DMS153 treated with DMSO at 0.1 percent for 48 hours (cell line): Measurements from ENCODE around the gene DAB2IP.

Experiments
- DNase-seq: peaks from one replicate; lab custom pipeline; 2025; ENCODE audit not compliant: unreplicated experiment; lab: John Stamatoyannopoulos, UW

The DAB2IP gene

DNA sequence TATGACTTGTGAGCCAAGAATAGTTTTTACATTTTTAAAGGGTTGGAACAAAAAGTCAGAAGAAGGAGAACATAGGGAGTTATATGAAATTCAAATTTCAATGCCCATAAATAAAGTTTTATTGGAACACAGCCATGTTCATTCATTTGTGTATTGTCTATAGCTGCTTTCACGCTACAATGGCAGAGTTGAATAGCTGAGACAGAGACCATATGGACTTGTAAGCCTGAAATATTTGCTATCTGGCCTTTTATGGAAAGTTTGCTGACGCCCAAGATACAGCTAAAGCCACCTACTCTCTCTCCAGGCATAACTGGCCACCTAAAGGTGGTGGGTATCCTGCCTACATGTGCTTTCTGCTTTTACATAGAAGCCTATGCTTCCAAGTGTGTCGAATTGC lies 10.9 kb downstream of the DAB2IP start:
- DNase-seq: no peak

DNA sequence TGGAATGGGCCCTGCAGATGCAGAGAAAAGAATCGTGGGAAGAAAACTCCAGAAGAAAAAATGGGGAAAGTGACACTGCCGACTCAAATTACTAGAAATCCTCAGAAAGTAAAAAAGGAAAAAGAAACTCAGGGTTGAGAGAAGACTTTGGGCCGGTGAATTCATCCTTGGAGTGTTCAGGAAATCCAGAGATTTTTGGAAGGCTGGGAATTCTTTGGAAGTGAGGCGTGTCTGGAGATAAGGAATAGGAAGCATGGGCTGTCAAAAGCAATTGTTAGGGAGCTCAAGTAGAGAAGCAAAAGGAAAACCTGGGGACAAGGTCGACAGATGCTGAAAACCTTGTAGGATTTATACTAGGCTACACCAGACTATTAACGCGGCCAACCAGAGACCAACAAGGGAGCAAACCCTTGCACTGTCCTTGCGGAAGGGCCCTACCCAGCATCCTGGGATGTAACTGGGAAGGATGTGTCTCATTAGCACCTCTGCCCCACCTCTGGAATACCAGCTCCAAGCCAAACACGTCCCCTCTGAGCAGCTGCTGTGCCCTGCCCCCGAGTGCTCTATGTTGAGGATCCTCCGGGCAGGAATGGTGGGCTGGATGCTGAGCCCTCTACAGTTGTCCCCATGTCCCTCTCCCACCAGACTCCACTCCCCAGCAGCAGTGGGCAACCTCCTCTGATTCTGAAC lies 11.6 kb downstream of the DAB2IP start:
- DNase-seq: no peak

DNA sequence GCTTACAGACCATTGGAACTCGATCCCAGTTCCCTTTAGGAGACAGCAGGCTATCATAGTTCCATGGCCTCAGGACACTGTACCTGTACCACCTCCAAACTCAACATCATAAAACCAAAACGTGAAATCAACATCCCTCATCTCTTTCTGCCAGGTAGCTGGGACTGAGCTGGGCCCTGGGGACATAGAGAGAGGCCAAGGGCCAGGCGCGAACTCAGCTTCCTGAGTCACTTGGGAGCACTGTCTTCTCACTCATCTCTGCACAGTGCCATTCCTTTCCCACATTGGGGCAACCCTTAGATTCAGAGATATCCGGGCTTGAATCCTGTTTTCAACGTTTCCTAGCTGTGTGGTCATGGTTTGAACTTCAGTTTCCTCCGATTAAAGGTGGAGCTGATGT lies 12.2 kb downstream of the DAB2IP start:
- DNase-seq: no peak

DNA sequence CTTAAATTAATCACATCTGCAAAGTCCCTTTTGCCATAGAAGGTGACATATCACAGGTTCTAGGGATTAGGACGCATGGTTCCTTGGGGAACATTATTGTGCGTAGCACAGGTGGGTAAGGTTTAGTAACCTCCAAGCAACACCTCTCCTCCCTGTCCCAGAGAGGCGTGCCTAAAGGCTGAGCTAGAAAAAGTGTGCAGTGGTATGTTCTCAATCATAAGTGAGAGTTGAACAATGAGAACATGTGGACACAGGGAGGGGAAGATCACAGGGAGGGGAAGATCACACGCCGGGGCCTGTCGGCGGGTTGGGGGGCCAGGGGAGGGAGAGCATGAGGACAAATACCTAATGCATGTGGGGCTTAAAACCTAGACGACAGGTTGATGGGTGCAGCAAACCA lies 14.9 kb downstream of the DAB2IP start:
- no peak for DNase-seq

DNA sequence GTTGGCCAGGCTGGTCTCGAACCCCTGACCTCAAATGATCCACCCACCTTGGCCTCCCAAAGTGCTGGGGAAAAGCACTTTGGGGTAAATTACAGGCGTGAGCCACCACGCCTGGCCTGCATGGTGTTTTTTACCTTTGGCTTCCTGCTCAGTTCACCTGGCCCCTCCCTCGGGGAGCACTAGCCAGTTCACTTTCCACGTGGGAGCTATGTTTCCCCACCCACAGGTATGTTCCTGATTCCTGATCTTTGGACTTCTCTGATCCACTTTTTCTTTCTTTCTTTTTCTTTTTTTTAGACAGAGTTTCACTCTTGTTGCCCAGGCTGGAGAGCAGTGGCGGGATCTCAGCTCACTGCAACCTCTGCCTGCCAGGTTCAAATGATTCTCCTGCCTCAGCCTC lies 15.8 kb downstream of the DAB2IP start:
- DNase-seq: no peak

DNA sequence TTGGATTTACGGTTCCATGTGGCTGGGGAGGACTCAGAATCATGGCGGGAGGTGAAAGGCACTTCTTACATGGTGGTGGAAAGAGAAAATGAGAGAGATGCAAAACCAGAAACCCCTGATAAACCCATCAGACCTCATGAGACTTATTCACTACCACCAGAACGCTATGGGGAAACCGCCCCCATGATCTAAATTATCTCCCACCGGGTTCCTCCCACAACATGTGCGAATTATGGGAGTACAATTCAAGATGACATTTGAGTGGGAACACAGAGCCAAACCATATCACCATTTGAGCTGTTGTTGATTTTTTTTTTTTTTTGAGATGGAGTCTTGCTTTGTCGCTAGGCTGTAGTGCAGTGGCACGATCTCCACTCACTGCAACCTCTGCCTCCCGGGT lies 16.5 kb downstream of the DAB2IP start:
- DNase-seq: no peak

DNA sequence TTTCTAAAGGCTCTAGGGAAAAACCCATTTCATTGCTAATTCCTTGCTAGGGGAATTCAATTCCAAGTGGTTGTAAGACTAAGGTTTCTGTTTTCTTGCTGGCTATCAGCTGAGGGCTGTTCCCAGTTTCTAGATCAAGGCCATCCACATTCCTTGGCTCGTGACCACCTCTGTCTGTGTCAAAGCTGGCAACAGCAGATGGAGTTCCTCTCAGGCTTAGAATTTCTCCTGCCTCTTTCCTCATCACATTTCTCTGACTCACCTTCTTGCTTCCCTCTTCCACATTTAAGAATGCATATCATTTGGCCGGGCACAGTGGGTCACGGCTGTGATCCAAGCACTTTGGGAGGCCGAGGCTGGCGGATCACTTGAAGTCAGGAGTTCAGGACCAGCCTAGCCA lies 19.0 kb downstream of the DAB2IP start:
- DNase-seq: no peak

DNA sequence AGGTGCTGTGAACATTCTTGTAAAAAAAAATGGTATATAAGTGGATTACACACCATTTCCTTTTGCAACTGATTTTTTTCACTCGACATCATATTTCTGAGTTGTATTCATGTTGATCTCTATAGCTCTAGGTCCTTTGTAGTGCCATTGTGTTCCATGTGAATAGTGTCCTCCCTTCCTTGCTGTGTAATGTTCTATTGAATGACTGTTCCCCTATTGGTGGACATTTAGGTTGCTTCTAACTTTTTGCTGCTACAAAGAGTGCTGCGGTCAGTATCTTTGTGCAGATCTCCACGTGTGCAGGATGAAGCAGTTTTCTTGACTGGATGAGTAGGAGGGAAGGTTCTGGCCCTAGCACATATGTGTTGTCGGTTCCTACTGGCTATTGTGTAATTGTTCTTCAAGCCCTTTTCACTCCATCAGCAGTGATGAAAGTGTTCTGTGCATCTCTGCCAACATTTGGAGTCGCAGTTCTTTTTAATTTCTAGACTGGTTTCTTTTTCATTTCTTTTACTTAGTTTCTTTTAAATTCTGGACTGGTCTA lies 20.2 kb downstream of the DAB2IP start:
- DNase-seq: no peak

DNA sequence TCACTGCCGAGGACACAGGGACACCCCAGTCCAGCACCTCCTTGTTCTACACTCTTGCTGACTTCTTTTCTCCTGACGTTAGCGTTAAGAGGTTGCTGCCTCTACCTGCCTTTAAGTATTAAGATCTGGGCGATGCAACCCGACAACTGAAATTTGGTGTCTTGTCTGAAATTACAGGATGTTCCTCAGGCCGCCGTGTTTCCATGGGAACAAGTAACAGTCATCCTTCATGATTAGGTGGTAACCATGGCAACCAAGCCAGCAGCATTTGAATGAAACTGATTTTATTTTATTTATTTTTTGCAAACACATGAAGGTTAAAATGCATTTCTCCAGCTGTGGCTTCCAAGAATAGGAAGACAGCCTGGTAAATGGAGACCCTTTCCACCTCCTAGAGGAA lies 20.8 kb downstream of the DAB2IP start:
- DNase-seq: no peak

DNA sequence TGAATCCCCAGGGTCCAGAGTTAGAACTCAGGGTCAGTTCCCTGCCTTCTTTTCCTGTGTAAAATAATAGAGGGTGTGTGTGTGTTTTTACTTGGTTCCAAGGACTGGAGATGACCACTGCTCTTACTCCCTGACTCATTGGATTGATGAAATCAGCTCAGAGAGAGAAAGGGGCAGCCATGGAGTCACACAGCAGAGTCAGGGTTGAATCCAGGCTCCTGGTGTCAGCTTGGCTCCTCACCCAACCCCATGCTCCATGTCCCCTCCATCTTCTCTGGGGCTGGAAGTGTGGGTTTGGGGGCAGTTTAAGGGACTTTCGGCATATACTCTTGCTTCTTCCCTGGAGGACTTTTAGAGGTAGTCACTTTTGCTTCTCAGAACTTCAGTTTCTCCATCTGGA lies 21.6 kb downstream of the DAB2IP start:
- DNase-seq: no peak

DNA sequence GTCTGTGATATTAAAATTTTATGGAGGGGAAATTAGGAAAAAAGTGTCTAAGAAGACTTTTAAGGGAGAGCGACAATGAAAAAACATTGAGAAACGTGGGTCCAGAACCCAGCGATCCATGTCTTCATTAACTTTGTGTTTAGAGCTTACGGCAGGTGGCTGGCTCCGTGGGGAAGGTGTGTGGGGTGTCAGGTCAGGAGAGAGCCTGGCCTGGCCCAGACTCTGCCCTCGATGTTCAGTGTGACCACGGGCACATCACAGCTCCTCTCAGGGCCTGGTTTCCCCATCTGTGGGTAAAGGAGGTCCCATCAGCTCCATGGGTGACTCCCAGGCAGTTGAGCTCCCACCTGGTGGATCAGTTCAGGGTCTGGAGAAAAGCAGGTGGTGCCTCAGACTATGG lies 22.1 kb downstream of the DAB2IP start:
- no peak for DNase-seq

DNA sequence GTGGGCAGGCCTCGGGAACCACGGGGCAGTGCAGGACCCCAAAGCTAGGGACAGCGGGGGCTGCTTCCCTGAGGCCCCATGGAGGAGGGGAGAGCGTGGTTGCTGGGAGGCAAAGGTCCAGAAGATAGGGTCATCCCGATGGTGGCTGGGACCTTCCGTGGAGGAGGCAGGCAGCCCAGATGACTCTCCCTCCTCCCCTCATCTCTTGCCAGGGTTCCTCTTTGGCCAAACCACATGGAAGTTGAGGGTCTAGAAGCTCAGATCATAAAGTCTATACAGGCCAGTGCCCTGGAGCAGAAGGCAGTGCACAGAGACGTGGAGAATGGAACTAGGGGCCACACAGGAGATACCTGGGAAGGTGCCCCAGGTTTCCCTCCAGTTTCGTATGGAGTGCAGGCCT lies 22.6 kb downstream of the DAB2IP start:
- no peak for DNase-seq

DNA sequence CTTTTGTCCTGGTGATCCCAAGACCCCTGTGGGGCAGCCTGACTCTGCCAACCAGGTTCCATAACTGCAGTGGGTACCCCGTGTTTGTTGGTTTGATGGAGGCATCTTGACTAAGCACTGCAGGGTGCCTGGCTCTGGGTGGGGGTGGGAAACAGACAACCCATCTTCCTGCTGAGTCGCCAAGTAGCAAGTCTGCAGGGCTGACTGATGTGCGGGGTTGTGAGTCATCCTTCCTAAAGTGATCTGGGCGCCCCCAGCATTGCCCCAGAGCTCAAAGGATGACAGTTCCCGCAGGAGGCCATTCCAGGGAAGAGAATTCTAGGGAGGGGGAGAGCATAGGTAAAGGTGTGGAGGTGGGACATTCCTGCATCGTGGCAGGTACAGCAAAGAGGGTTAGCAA lies 23.5 kb downstream of the DAB2IP start:
- DNase-seq: no peak

DNA sequence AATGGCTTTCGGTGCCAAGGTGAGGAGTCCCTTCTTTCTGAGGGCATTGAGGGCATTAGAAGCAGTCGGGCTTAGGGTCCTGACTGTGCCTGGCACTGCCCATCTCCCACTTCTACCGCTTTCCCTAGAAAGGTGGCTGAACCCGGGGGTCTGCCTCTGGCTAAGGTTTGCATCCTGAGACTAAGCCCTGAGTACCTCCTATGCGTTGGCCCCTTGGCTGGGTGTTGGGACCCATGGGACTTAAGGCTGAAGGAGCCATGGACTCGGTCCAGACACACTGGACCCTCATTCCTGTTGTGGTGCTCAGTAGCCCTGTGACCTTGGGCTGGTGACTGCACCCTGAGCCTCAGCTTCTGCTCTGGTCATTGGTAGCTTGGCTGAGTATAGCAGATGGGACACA lies 23.9 kb downstream of the DAB2IP start:
- DNase-seq: no peak

DNA sequence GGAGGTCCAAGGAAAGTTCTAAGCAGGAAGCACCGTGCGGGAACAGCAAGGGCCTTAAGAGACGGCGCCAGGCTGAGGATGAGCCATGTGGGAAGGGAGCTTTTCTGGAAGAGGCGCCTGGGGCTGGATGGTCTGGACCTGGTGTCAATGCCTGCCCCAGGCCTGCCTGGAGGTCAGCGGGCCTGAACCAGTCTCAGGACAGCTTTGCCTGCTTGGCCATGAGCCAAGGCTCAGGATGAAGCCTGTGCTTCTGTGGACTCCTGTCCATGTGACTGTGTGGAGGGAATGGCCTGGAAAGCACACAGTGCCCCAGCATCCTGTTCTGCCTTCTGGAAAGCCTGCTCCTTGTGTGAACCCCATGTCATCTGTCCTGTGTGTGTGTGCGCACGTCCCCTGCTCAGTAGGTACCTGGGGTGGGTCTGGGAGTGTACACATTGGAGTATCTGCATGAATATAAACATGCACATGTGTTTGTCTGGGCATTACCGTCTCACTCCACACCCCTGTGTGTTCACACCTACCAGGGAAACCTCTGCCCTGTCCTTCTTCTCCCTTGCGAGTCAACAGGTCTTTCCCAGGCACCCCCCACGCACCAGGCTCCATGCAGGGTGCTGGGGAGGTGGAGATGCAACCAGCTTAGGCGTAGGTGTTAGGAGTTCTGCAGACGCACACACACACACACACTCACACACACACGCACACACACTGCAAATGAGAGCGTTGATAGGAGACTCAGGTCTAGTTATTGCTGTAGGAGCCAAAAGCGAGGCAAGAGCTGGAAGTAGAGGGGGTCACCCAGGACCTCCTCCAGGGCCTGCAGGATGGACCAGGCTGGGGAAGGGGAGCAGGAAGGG lies 24.8 kb downstream of the DAB2IP start:
- DNase-seq: no peak

DNA sequence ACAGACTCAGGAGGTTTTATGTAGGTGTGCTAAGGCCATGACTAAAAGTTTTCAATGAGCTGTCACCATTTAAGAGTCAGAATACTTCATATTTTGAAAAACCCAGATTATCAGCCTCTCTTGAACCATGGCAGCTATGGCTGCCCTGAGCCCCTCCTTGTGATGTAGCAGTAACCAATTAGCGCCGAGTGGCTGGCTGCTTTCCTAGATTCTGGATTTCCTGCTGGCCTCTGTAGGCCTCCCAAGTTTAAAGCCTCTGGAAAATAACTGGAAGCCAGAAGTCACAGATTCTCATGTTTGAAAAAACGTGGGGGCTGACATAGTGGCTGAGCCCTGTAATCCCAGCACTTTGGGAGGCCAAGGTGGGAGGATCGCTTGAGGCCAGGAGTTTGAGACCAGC lies 25.5 kb downstream of the DAB2IP start:
- DNase-seq: no peak

DNA sequence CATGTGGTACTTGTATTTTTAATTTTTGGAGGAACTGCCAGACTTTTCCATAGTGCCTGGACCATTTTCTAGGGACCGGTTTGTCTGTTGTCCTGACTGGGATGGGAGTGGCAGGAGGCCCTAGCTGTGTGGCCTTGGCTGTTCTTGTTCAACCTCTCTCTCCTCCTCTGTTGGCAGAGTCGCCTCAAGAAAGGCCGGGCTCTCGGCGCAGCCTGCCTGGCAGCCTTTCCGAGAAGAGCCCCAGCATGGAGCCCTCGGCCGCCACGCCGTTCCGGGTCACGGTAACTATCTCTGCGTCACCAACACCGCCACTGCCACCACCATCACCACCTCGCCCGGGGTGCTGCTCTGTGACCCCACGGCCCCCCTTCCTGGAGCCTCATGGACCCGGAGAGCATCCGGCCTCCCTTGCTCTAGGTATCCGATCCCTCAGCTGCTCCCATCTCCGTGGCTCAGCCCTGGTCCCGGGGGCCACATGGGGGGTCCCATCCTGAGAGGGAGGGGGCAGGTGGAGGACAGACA lies 27.1 kb downstream of the DAB2IP start:
- no peak for DNase-seq

DNA sequence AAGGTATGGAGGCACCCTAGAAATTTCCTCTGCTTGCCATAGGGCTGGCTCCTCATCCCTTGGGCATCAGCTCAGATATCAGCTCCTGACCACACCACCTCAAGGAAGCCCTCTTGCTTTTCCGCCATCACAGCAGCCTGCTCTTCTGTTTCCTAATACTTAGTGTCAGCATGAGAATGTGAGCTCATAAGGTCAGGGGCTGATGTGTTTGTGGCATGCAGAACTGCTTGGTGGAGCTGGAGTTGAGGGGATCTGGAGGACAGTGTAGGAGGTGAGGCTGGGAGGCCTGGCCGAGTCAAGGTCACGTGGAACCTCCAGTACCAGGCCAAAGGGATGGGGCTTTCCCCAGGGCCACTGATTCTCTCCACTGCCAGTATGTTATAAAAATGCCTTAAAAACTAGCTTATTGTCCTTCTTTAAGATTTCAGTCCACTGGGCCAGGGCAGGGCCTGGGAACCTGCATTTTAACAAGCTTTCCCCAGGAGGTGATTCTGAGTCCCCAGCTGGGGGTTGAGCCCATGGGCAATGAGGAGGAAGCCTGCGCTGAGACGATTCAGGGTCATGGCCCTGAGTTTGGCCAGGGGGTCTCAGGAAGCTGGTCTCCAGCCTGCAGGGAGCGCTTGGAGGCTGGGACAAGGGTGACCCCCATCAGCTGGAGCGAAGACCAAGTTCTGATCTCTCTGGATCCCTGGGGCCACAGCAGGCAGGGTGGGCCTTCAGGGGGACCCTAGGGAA lies 28.6 kb downstream of the DAB2IP start:
- no peak for DNase-seq

DNA sequence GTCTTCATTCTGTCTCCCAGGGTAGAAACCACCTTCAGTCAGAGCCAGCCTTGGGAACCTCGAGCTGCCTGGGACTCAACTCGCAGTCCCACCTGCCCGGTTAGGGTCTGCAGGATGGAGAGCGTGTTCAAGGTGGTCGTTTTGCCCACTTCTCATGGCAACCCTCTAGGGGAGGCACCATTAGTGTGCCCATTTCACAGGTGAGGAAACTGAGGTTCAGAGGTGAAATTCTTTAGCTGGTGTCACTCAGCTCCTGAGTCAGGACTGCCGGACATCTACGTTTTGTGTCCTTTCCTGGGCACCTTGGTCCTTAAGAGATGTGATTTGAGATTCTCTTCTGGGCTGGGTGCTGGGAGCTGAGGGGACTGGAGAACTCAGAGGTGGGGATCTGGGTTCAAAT lies 30.0 kb downstream of the DAB2IP start:
- no peak for DNase-seq

DNA sequence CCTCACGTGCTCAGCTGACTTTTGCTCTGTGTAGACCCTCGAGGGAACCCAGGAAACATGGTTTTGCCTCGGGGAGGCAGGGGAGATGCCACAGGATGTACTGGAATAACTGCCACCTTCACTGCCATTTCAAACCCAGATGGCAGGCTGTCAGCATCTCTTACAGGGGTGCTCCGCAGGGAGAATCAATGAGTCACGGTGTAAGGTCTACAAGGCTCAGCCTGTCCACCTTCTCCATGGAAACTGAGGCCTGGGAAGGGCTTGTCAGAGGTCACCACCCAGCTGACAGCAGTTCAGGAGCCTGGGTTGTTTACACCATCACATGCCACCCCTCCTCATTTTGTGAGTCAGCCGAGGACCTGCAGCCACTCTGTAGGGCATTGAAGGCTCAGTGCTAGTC lies 30.8 kb downstream of the DAB2IP start:
- DNase-seq: no peak

DNA sequence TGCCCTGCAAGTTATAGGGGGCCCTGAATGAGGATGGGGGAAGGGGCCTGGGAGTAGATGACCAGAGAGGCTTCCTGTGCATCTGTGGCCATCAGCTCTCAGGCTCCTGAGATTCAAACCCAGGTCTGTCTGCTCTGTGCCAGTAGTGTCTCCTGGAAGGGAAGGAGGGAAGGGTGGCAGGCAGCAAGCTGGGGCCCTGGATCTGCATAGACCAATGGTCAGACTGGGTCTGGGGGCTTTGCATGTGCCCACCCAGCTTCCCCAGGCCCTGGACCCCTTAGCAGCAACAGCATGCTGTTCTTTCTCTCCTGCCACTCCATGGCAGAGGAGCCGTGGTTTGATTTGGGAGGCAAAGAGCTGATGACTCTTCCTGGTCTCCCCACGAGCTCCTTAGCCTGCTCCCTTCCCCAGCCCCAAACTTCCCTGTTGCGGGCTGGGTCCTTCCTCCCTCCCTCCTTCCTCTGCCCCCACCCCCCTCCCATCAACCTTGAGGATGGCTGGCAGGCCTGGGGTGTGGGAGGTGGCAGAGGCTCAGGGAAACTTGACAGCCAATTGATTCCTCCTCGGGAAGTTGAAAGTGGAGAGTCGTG lies 31.6 kb downstream of the DAB2IP start:
- no peak for DNase-seq
